Body of pancreas (tissue), 4 donors: Measurements from ENCODE around the gene DOCK2.

Experiments used
- POLR2A ChIP-seq, 3 donors: fragments of 450-650 bp; IDR thresholded peaks; one replicate each; pipeline ENCODE4 v1.6.1; 2016; ENCODE audit warnings: antibody characterized with exemption in 3 of 3, mild to moderate bottlenecking in 2 of 3
- TF ChIP-seq, protein P1 (sequence below), 7 experiments: fragments of 450-650 bp in 4 of 7; fragments of 200-600 bp in 3 of 7; sonication (generic) in 3 of 7; IDR thresholded peaks; one replicate each; pipeline ENCODE4 v1.5.1; 2016 to 2019; ENCODE audit warnings: antibody characterized with exemption in 7 of 7

DNA sequence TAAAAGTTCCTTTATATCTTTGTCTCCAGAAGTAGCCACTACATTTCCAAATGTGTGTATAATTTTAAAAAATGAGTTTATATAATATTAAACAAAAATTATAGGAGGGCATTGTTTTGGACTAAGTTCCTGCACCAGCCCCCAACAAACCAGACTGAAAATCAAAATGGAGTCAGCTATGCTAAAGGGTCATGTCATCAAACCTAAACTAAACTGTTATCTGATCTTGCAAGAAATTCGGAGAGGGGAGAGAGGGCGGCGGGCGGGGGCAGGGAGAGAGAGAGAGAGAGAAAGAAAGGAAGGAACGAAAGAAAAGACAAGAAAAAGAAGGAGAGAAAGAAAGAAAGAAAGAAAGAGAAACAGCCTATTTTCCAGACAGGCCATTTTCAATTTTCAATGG lies 63.5 kb downstream of the DOCK2 start:
- TF ChIP-seq, protein P1, sequence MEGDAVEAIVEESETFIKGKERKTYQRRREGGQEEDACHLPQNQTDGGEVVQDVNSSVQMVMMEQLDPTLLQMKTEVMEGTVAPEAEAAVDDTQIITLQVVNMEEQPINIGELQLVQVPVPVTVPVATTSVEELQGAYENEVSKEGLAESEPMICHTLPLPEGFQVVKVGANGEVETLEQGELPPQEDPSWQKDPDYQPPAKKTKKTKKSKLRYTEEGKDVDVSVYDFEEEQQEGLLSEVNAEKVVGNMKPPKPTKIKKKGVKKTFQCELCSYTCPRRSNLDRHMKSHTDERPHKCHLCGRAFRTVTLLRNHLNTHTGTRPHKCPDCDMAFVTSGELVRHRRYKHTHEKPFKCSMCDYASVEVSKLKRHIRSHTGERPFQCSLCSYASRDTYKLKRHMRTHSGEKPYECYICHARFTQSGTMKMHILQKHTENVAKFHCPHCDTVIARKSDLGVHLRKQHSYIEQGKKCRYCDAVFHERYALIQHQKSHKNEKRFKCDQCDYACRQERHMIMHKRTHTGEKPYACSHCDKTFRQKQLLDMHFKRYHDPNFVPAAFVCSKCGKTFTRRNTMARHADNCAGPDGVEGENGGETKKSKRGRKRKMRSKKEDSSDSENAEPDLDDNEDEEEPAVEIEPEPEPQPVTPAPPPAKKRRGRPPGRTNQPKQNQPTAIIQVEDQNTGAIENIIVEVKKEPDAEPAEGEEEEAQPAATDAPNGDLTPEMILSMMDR (IDR thresholded peaks at IDR 0.05), result no peak
- TF ChIP-seq POLR2A (IDR thresholded peaks at IDR 0.05), result no peak
